Measurements from ENCODE around the gene KIF1B.
"Not testable (repeated sequence)": the region's sequence is repeated elsewhere in the genome, so short reads cannot be mapped to it uniquely, and the experiment has no call there.

The KIF1B gene

DNA sequence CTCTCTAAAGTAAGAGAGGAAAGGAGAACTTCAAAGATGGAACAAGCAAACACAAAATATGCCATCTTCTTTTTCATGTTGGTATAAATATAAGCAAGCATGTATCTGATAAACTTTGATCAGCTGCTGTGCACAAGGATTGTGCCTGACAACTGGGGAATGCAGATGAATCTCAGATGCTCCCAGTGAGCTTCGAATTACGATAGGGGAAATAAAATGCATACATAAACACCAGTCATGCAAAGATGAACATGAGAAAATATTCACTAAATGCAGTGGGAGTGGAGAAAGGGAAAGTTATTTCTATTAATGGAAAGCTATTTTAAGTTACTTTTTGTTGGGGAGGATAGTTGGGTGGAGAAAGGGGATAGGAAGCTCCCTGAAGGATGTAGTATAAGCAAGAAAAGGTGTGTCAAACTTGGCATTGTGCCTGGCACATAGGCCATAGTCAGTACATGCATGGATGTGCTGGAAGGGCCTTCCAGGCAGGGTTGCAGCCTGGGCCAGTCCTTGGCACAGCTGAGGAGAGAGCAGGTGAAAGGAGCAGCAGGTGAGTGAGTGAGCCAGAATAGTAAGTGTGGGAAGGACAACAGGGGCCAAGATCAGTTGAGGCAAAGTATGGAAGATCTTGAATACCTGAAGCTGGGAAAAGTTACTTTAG is 130.7 kb downstream of the KIF1B start:
- in situ Hi-C loops (cut with HindIII; ENCODE audit: low pct_ligation_motif_present, low pct_unique_long_range_greater_than_20kb, low sequenced_read_pairs): no loop called here

DNA sequence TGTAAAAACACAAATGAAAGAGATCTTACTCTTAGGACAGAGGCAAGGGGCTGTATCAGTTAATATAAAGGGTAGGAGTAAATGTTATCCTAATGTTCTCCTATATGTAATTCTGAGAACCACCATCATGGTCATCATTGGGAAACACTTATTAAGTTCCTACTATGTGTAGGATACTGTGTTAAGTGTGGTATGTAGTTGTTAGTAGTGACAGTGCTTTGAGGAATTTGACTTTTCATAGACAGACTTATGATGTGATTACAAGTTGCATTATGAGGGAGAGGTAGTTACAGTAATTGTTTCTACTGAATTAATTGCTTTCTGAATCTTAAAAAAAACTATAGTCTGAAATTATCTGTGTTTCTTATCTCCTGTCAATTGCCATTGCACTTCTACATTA is 136.7 kb downstream of the KIF1B start:
- no peak for DNase-seq
- in situ Hi-C loops (cut with HindIII; ENCODE audit: low pct_ligation_motif_present, low pct_unique_long_range_greater_than_20kb, low sequenced_read_pairs): no loop called here

More for the DNA sequence above, 130.7 kb downstream of the KIF1B start:
- DNase-seq: no peak

GRCh38 chr1:10353282-10353681 is 142.9 kb downstream of the KIF1B start:
- in situ Hi-C loops (cut with HindIII; ENCODE audit: low pct_ligation_motif_present, low pct_unique_long_range_greater_than_20kb, low sequenced_read_pairs): no loop called here
- no peak for DNase-seq

GRCh38 chr1:10353693-10354092 is 143.3 kb downstream of the KIF1B start:
- in situ Hi-C loops (cut with HindIII; ENCODE audit: low pct_ligation_motif_present, low pct_unique_long_range_greater_than_20kb, low sequenced_read_pairs): no loop called here
- no peak for DNase-seq

DNA sequence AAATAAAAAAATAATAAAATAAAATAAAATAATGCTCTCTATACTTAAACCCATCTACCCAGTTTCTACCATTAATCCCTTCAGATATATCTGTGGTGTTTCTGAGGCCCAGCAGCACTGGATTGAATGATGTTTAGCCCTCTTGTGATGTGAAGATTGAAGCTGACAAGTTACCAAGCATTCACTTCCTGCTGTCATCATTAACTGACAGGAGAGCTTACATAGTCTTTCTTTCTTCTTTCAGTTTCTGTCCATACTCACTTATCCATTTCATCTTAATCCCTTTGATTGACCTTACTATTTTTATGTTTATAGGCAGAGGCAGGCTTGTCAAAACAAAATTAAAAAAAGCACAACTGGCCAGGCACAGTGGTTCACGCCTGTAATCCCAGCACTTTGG is 149.7 kb downstream of the KIF1B start:
- in situ Hi-C loops (cut with HindIII; ENCODE audit: low pct_ligation_motif_present, low pct_unique_long_range_greater_than_20kb, low sequenced_read_pairs): no loop called here
- no peak for DNase-seq

DNA sequence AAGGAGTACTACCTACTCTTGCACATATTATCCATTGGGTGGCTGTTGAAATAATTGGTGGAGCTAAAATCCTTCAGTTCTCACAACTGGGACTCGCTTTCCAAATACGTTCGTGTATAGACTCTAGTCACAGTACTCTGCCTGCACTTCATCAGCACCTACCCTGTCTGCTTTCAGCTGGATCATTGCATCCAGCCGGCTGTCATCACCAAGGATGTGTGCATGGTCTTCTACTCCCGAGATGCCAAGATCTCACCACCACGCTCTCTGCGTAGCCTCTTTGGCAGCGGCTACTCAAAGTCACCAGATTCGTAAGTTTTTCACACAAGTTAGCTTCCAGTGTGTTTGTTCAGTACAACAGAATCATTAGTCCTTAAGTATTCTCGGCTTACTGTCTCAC is 151.1 kb downstream of the KIF1B start:
- in situ Hi-C loops (cut with HindIII; ENCODE audit: low pct_ligation_motif_present, low pct_unique_long_range_greater_than_20kb, low sequenced_read_pairs): no loop called here

DNA sequence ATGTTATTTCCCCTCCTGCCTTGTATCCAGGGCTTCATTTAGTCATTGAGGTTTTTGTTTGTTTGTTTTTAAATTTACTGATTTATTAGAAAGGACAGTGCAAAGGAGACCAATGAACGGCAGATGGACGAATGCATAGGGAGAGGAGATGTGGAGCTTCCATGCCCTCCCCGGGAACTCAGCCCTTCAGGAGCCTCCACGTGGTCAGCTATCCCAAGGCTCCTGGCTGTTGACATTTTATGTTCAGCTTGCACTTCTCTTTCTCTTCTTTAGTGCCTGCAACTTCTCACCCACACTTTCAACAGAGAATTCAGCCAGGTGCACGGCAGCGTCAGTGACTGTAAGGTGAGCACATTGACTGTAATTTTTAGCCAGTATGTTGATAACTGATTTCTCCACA is 157.8 kb downstream of the KIF1B start:
- in situ Hi-C loops (cut with HindIII; ENCODE audit: low pct_ligation_motif_present, low pct_unique_long_range_greater_than_20kb, low sequenced_read_pairs): no loop called here
- DNase-seq: no peak

More for the DNA sequence above, 151.1 kb downstream of the KIF1B start:
- no peak for DNase-seq

DNA sequence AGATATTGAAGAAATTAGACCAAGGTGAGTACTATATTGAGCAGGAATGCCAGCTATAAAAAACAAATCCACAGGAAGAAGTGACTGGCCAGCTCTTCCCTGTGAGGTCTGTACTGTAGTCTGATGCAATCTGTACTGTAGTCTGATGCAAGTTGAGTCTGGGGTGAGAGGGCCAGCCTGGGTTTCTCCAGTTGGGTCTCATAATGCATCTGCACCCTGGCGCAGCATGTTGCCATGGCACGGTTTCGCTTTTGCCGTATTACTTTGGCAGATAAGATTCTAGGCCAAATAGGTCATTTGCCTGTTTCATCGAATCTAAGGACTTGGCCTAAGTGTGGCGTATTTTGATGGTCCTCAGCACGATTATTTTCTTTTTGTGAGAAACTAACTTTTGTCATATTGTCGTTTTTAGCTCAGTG is 164.1 kb downstream of the KIF1B start:
- no peak for DNase-seq
- in situ Hi-C loops (cut with HindIII; ENCODE audit: low pct_ligation_motif_present, low pct_unique_long_range_greater_than_20kb, low sequenced_read_pairs): no loop called here

DNA sequence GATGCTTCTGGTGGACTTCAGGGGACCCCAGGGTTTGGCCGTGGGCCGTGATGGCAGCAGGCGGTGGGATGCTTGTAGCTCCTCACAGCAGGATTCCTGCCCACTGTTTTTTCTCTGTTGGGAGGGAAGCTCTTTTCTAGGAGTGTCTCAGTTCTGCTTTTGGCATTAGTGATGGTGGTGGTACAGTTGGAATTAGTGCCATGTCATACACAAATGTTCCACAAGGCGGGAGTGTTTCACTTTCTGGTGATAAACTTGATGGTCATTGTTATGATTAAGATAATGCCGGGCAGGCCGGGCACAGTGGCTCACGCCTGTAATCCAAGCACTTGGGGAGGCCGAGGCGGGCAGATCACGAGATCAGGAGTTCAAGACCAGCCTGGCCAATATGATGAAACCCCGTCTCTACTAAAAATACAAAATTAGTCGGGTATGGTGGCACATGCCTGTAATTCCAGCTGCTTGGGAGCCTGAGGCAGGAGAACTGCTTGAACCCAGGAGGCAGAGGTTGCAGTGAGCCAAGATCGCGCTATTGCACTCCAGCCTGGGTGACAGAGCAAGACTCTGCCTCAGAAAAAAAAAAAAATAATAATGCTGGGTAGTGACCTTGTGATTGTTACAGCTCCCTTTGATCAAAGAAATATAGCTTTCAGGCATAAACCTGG is 167.1 kb downstream of the KIF1B start:
- in situ Hi-C loops (cut with HindIII; ENCODE audit: low pct_ligation_motif_present, low pct_unique_long_range_greater_than_20kb, low sequenced_read_pairs): not testable (repeated sequence)
- DNase-seq: peak; percentile 69

GRCh38 chr1:10378081-10378841 is 167.9 kb downstream of the KIF1B start:
- in situ Hi-C loops (cut with HindIII; ENCODE audit: low pct_ligation_motif_present, low pct_unique_long_range_greater_than_20kb, low sequenced_read_pairs): no loop called here
- DNase-seq: no peak

DNA sequence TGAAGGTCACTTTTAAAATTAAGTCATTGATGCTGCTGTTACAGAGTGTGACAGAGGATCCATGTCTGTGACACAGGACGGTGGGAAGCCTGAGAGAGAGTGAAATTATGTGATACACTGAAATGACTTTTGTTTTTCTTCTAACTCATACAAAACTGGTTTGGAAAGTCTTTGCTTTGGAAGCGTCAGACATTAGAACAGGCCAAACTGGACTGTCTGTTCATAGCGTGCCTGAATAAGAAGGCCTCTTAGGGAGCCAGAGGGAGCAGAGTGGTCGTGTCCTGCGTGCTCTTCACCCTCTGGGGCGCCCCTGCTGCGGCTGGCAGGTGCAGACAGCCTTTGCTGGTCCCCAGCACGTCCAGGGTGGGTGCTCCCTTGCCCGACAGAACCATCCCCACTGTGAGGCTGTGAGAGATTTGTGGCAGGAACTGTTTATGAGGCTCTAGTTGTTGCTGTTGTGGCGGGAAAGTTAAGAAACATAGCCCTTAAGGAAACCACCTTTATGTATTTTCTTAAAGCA is 168.8 kb downstream of the KIF1B start:
- DNase-seq: no peak
- in situ Hi-C loops (cut with HindIII; ENCODE audit: low pct_ligation_motif_present, low pct_unique_long_range_greater_than_20kb, low sequenced_read_pairs): no loop called here

GRCh38 chr1:10379676-10380075 is 169.3 kb downstream of the KIF1B start:
- in situ Hi-C loops (cut with HindIII; ENCODE audit: low pct_ligation_motif_present, low pct_unique_long_range_greater_than_20kb, low sequenced_read_pairs): no loop called here
- no peak for DNase-seq

DNA sequence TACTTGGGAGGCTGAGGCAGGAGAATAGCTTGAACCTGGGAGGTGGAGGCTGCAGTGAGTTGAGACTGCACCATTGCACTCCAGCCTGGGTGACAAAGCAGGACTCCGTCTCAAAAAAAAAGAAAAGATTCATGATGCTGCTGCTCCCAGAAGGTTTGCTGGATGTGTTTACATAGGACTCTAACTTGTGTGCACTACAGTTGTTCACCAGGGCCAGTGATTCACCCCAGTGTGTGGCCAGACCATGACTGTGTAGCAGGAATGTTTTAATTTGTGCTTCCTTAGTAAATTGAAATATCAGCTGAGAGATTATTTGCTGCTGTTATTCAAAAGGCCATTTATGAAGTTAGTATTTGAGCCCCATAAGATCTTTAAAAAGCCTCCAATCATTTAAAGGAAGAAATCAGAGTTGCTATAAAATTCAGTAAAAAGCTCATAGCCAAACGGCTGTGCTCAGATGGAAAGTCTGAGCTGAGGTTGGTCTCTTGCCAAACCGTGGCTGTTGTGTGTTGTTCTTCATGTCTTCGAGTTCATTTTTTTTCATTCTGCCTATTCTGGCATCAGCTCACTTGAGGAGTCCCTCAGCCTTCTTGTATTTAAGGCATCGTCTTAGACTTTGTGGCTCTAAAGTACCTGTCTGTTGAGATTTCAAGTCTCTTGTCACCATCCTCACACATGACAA is 170.4 kb downstream of the KIF1B start:
- no peak for DNase-seq
- in situ Hi-C loops (cut with HindIII; ENCODE audit: low pct_ligation_motif_present, low pct_unique_long_range_greater_than_20kb, low sequenced_read_pairs): no loop called here

DNA sequence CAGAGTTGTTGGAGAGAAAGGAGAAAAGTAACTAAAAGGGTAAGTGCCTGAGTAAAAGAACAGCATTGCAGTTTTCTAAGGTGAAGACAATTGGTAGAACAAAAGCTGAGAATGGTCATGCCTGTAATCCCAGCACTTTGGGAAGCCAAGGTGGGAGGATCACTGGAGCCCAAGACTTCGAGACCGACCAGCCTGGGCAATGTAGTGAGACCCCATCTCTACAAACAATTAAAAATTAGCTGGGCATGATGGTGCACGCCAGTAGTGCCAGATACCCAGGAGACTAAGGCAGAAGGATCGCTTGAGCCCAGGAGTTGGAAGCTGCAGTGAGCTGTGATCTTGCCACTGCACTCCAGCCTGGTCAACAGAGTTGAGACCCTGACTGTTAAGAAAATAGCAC is 173.3 kb downstream of the KIF1B start:
- in situ Hi-C loops (cut with HindIII; ENCODE audit: low pct_ligation_motif_present, low pct_unique_long_range_greater_than_20kb, low sequenced_read_pairs): no loop called here
- no peak for DNase-seq

GRCh38 chr1:10384219-10384618 is 173.8 kb downstream of the KIF1B start:
- in situ Hi-C loops (cut with HindIII; ENCODE audit: low pct_ligation_motif_present, low pct_unique_long_range_greater_than_20kb, low sequenced_read_pairs): no loop called here

DNA sequence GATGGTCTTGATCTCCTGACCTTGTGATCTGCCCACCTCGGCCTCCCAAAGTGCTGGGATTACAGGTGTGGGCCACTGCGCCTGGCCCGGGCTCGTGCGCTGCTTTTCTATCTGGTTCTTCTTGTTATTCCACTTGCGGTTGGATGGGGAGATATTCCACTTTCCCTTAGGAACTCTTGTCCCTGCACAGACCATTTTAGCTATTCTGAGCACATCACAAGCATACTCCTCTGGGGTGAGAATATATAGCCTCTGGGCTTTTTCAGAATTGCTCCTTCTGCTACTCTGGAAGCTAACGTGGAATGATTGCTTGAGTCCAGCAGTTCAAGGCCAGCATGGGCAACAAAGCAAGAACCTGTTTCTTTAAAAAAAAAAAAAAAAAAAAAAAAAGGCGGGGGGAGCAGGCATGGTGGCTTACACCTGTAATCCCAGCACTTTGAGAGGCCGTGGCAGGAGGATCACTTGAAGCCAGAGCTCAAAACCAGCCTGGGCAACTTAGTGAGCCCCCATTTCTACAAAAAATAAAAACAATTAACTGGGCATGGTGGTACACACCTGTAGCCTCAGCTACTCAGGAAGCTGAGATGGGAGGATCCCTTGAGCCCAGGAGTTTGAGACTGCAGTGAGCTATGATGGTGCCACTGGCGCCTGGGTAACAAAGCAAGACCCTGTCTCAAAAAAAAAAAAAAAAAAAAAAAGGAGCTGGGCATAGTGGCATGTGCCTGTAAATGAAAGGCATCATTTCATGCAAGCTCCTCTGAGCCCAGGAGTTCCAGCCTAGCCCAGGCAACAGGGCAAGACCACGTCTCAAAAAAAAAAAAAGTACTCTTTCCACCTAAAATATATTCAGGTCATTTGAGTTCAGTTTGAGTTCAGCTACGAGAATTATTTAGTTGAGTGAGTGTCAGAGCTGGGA is 176.6 kb downstream of the KIF1B start:
- DNase-seq: no peak
- in situ Hi-C loops (cut with HindIII; ENCODE audit: low pct_ligation_motif_present, low pct_unique_long_range_greater_than_20kb, low sequenced_read_pairs): no loop called here

More at GRCh38 chr1:10384219-10384618, 173.8 kb downstream of the KIF1B start:
- DNase-seq: no peak

- no peak for DNase-seq
- in situ Hi-C loops (cut with HindIII; ENCODE audit: low pct_ligation_motif_present, low pct_unique_long_range_greater_than_20kb, low sequenced_read_pairs): no loop called here
These were observed 177.5 kb downstream of the KIF1B start for GRCh38 chr1:10387677-10388386.
